Left kidney (tissue), 2 donors: ENCODE measurements around the gene RIPK3. TPM values are rescaled to one million over a fixed set of nuclear protein-coding genes. Genes with fewer than 3 reads are reported as not detected.
"Not testable (repeated sequence)": the region's sequence is repeated elsewhere in the genome, so short reads cannot be mapped to it uniquely, and the experiment has no call there.

Experiments used
- DNase-seq: peaks from one replicate; pipeline ENCODE4 v3.0.0-alpha.2; 2013
- polyA plus RNA-seq: library from polyadenylated mRNA; unstranded; fragments of 120-200 nt; gene quantifications from one replicate; pipeline ENCODE4 v1.2.1, GENCODE V29; 2013; ENCODE audit not compliant: insufficient read length

The RIPK3 gene
- polyA plus RNA-seq, 1 donor: 3.5 TPM

GRCh38 chr14:24369907-24370687 lies 30.3 kb upstream of the RIPK3 start:
- no peak for DNase-seq

GRCh38 chr14:24369463-24369862 lies 29.7 kb upstream of the RIPK3 start:
- no peak for DNase-seq

- DNase-seq: peak; percentile 80
Measured at GRCh38 chr14:24368562-24369252, 28.9 kb upstream of the RIPK3 start.

GRCh38 chr14:24368212-24368561 lies 28.4 kb upstream of the RIPK3 start:
- DNase-seq: peak; percentile 31

- peak; percentile 93 for DNase-seq
Measured at GRCh38 chr14:24367514-24368211, 27.9 kb upstream of the RIPK3 start, which contains the start of gene NFATC4. TSS of gene NFATC4 (plus strand) at chr14:24368184. CDS start at chr14:24368341, 157 bp downstream.

GRCh38 chr14:24366721-24367513 lies 27.1 kb upstream of the RIPK3 start:
- peak; percentile 98 for DNase-seq

GRCh38 chr14:24366413-24366720 lies 26.6 kb upstream of the RIPK3 start:
- DNase-seq: no peak

- peak; percentile 86 for DNase-seq
Measured at GRCh38 chr14:24365600-24366412, 26.0 kb upstream of the RIPK3 start.

- DNase-seq: no peak
Measured at GRCh38 chr14:24364841-24365240, 25.1 kb upstream of the RIPK3 start.

GRCh38 chr14:24363401-24363800 lies 23.6 kb upstream of the RIPK3 start:
- no peak for DNase-seq

- DNase-seq: no peak
Measured at GRCh38 chr14:24362241-24362960, 22.6 kb upstream of the RIPK3 start.

GRCh38 chr14:24361326-24361725 lies 21.5 kb upstream of the RIPK3 start:
- no peak for DNase-seq

GRCh38 chr14:24360281-24360680 lies 20.5 kb upstream of the RIPK3 start:
- DNase-seq: no peak

- no peak for DNase-seq
Measured at GRCh38 chr14:24356208-24356607, 16.4 kb upstream of the RIPK3 start.

- DNase-seq: no peak
Measured at GRCh38 chr14:24355009-24355408, 15.2 kb upstream of the RIPK3 start.

- not testable (repeated sequence) for DNase-seq
Measured at GRCh38 chr14:24354482-24354825, 14.7 kb upstream of the RIPK3 start.

GRCh38 chr14:24353559-24354481 lies 14.0 kb upstream of the RIPK3 start:
- DNase-seq: no peak

- no peak for DNase-seq
Measured at GRCh38 chr14:24351517-24351916, 11.7 kb upstream of the RIPK3 start.

GRCh38 chr14:24349742-24350141 lies 10.0 kb upstream of the RIPK3 start:
- no peak for DNase-seq

- no peak for DNase-seq
Measured at GRCh38 chr14:24348186-24348585, 8.4 kb upstream of the RIPK3 start.
